HG03025 (cell line): ENCODE data around the gene PPM1B.
"Not testable (repeated sequence)": the region's sequence is repeated elsewhere in the genome, so short reads cannot be mapped to it uniquely, and the experiment has no call there.

Experiments
- ATAC-seq: cut with Tn5 transposase; IDR thresholded peaks from one replicate; pipeline ENCODE4 v1.9.1; 2021; ENCODE audit warnings: mild to moderate bottlenecking, moderate library complexity; ENCODE audit not compliant: unreplicated experiment, low FRiP score

The PPM1B gene

GRCh38 chr2:44168681-44169154, at the start of gene PPM1B:
Gene PPM1B (plus strand): TSS chr2:44168875. CDS start chr2:44201200, 32,325 bp downstream.
- ATAC-seq = peak; percentile 58

GRCh38 chr2:44119878-44120277, 48.8 kb upstream of the PPM1B start:
- ATAC-seq = no peak

- no peak for ATAC-seq
Measured at GRCh38 chr2:44120428-44120827, 48.2 kb upstream of the PPM1B start.

- no peak for ATAC-seq
Measured at GRCh38 chr2:44121899-44122298, 46.8 kb upstream of the PPM1B start.

- no peak for ATAC-seq
Measured at GRCh38 chr2:44124500-44124899, 44.2 kb upstream of the PPM1B start.

GRCh38 chr2:44126106-44126797, 42.4 kb upstream of the PPM1B start:
- ATAC-seq = no peak

- no peak for ATAC-seq
Measured at GRCh38 chr2:44130441-44130840, 38.2 kb upstream of the PPM1B start.

GRCh38 chr2:44131177-44131576, 37.5 kb upstream of the PPM1B start:
- ATAC-seq = no peak

- ATAC-seq = not testable (repeated sequence)
Measured at GRCh38 chr2:44133602-44134001, 35.1 kb upstream of the PPM1B start.

- no peak for ATAC-seq
Measured at GRCh38 chr2:44134848-44135247, 33.8 kb upstream of the PPM1B start.

- no peak for ATAC-seq
Measured at GRCh38 chr2:44135296-44135695, 33.4 kb upstream of the PPM1B start.

GRCh38 chr2:44135771-44136170, 32.9 kb upstream of the PPM1B start:
- ATAC-seq = no peak

- ATAC-seq = no peak
Measured at GRCh38 chr2:44136252-44136651, 32.4 kb upstream of the PPM1B start.

GRCh38 chr2:44137048-44137447, 31.6 kb upstream of the PPM1B start:
- ATAC-seq = no peak

- ATAC-seq = no peak
Measured at GRCh38 chr2:44137872-44138551, 30.7 kb upstream of the PPM1B start.

GRCh38 chr2:44139741-44140140, 28.9 kb upstream of the PPM1B start:
- no peak for ATAC-seq

- no peak for ATAC-seq
Measured at GRCh38 chr2:44142306-44142705, 26.4 kb upstream of the PPM1B start.

GRCh38 chr2:44143701-44144100, 25.0 kb upstream of the PPM1B start:
- no peak for ATAC-seq

GRCh38 chr2:44148999-44149398, 19.7 kb upstream of the PPM1B start:
- ATAC-seq = no peak

GRCh38 chr2:44150473-44150872, 18.2 kb upstream of the PPM1B start:
- no peak for ATAC-seq

- no peak for ATAC-seq
Measured at GRCh38 chr2:44152865-44153669, 15.6 kb upstream of the PPM1B start.
